ENCODE data around the gene AUTS2. TPM values are rescaled to one million over a fixed set of nuclear protein-coding genes. Genes with fewer than 3 reads are reported as not detected.

The AUTS2 gene
- total RNA-seq, 6 donors from 2014 or later = 38.9 to 151 (median 55.8) TPM

GRCh38 chr7:70237831-70238575 is 639.7 kb downstream of the AUTS2 start:
- no peaks in the 10 kb centered on the region for H3K9me3 ChIP-seq
- no peak overlapping the region for H3K27ac ChIP-seq
- TF ChIP-seq POLR2AphosphoS5 (IDR thresholded peaks at IDR 0.05) (no peak), POLR2A (IDR thresholded peaks at IDR 0.05) (no peak), CTCF (IDR thresholded peaks at IDR 0.05) (no peak), EP300 (IDR thresholded peaks at IDR 0.05) (no peak)
- H3K36me3 ChIP-seq = no peaks in the 10 kb centered on the region
- 64 to 74% methylated on average over 9 of the region's 9 CpGs for WGBS, 2 donors
- ATAC-seq (ENCODE audit: low FRiP score in 2 of 2) (no peak), DNase-seq (peak in 1 of 2 donors; percentile 31)
- no peak overlapping the region for H3K4me3 ChIP-seq
- no peaks in the 10 kb centered on the region for H3K27me3 ChIP-seq
- H3K4me1 ChIP-seq = no peaks in the 10 kb centered on the region

- TF ChIP-seq CTCF (IDR thresholded peaks at IDR 0.05) (no peak), POLR2AphosphoS5 (IDR thresholded peaks at IDR 0.05) (no peak), EP300 (IDR thresholded peaks at IDR 0.05) (no peak), POLR2A (IDR thresholded peaks at IDR 0.05) (no peak)
- no peaks in the 10 kb centered on the region for H3K27me3 ChIP-seq
- no peaks in the 10 kb centered on the region for H3K9me3 ChIP-seq
- no peak overlapping the region for H3K4me3 ChIP-seq
- ATAC-seq (ENCODE audit: low FRiP score in 2 of 2) (no peak), DNase-seq (no peak)
- H3K4me1 ChIP-seq = no peaks in the 10 kb centered on the region
- 96 to 98% methylated on average over 3 of the region's 3 CpGs for WGBS, 2 donors
- no peaks in the 10 kb centered on the region for H3K36me3 ChIP-seq
- H3K27ac ChIP-seq = no peak overlapping the region
Measured at GRCh38 chr7:70239918-70240317, 641.6 kb downstream of the AUTS2 start.

- H3K36me3 ChIP-seq = no peaks in the 10 kb centered on the region
- no peak overlapping the region for H3K27ac ChIP-seq
- H3K9me3 ChIP-seq = no peaks in the 10 kb centered on the region
- no peaks in the 10 kb centered on the region for H3K27me3 ChIP-seq
- TF ChIP-seq CTCF (IDR thresholded peaks at IDR 0.05) = no peak
- TF ChIP-seq POLR2AphosphoS5 (IDR thresholded peaks at IDR 0.05) = no peak
- H3K4me1 ChIP-seq = no peaks in the 10 kb centered on the region
- ATAC-seq (ENCODE audit: low FRiP score in 2 of 2) = peak in 1 of 2 donors; percentile 76
- no peak overlapping the region for H3K4me3 ChIP-seq
- WGBS, 2 donors = 93 to 95% methylated on average over 2 of the region's 2 CpGs
- no peak for DNase-seq
Measured at GRCh38 chr7:70240873-70241272, 642.6 kb downstream of the AUTS2 start.

- Histone ChIP-seq H3K27me3 (no peaks in the 10 kb centered on the region), H3K27ac (no peak overlapping the region), H3K36me3 (no peaks in the 10 kb centered on the region), H3K4me3 (no peak overlapping the region), H3K4me1 (no peaks in the 10 kb centered on the region), H3K9me3 (no peaks in the 10 kb centered on the region)
- 73% methylated on average over 2 of the region's 2 CpGs for WGBS, 2 donors
- peak in 1 of 2 donors; percentile 20 for ATAC-seq (ENCODE audit: low FRiP score in 2 of 2)
- no peak for TF ChIP-seq CTCF (IDR thresholded peaks at IDR 0.05)
- no peak for TF ChIP-seq POLR2A (IDR thresholded peaks at IDR 0.05)
- no peak for TF ChIP-seq POLR2AphosphoS5 (IDR thresholded peaks at IDR 0.05)
- no peak for TF ChIP-seq EP300 (IDR thresholded peaks at IDR 0.05)
- no peak for DNase-seq
Measured at GRCh38 chr7:70241536-70242175, 643.4 kb downstream of the AUTS2 start.
